Neural progenitor cell (in vitro differentiated cells): Measurements from ENCODE around the gene DNLZ. TPM values are rescaled to one million over a fixed set of nuclear protein-coding genes. Genes with fewer than 3 reads are reported as not detected.

Source experiments
- DNase-seq: peaks from one replicate; pipeline ENCODE4 v3.0.0-alpha.2; 2016; ENCODE audit warnings: low spot score
- H2AFZ ChIP-seq: fragments of 200-600 bp; sonication (generic); replicated peaks from 2 replicates; pipeline ENCODE4 v1.6.1; 2016; ENCODE audit warnings: antibody characterized with exemption
- H3F3A ChIP-seq: fragments of 200-600 bp; sonication (generic); 2 replicates; pipeline ENCODE4 v1.6.1; 2016; ENCODE audit warnings: antibody characterized with exemption, low read depth
- H3K27ac ChIP-seq: fragments of 200-600 bp; sonication (generic); 2 replicates; pipeline ENCODE4 v1.5.1; 2016; ENCODE audit warnings: mild to moderate bottlenecking
- H3K27me3 ChIP-seq: fragments of 200-600 bp; sonication (generic); 2 replicates; pipeline ENCODE4 v1.6.1; 2016; ENCODE audit warnings: mild to moderate bottlenecking, moderate library complexity
- H3K36me3 ChIP-seq: fragments of 200-600 bp; sonication (generic); 2 replicates; pipeline ENCODE4 v1.5.1; 2016
- H3K4me1 ChIP-seq: fragments of 200-600 bp; sonication (generic); 2 replicates; pipeline ENCODE4 v1.6.1; 2016; ENCODE audit warnings: mixed run types
- H3K4me2 ChIP-seq: fragments of 200-600 bp; sonication (generic); 2 replicates; pipeline ENCODE4 v1.6.1; 2016
- H3K4me3 ChIP-seq: fragments of 200-600 bp; sonication (generic); 2 replicates; pipeline ENCODE4 v1.5.1; 2016
- H3K79me2 ChIP-seq: fragments of 200-600 bp; sonication (generic); 2 replicates; pipeline ENCODE4 v1.6.1; 2016; ENCODE audit warnings: low read depth
- H3K9ac ChIP-seq: fragments of 200-600 bp; sonication (generic); 2 replicates; pipeline ENCODE4 v1.6.1; 2016
- H3K9me3 ChIP-seq: fragments of 200-600 bp; sonication (generic); 2 replicates; pipeline ENCODE4 v1.5.1; 2016; ENCODE audit warnings: low read depth
- H4K20me1 ChIP-seq: fragments of 200-600 bp; sonication (generic); 2 replicates; pipeline ENCODE4 v1.6.1; 2016; ENCODE audit warnings: low read depth
- H3K27ac Mint-ChIP-seq: 3 replicates; pipeline ENCODE4 v1.8.0; 2021; ENCODE audit warnings: mixed read lengths
- H3K27me3 Mint-ChIP-seq: 2 replicates; pipeline ENCODE4 v1.8.0; 2022; ENCODE audit warnings: low read depth, mild to moderate bottlenecking, inconsistent platforms, moderate library complexity, mixed read lengths; ENCODE audit not compliant: insufficient read depth
- H3K36me3 Mint-ChIP-seq: 3 replicates; pipeline ENCODE4 v1.8.0; 2021; ENCODE audit warnings: mixed read lengths
- H3K4me1 Mint-ChIP-seq: 3 replicates; pipeline ENCODE4 v1.8.0; 2021; ENCODE audit warnings: mixed read lengths
- H3K4me3 Mint-ChIP-seq: 3 replicates; pipeline ENCODE4 v1.8.0; 2021; ENCODE audit warnings: mild to moderate bottlenecking, moderate library complexity, mixed read lengths
- H3K9me3 Mint-ChIP-seq: 3 replicates; pipeline ENCODE4 v1.8.0; 2020; ENCODE audit warnings: mixed read lengths
- CTCF ChIP-seq: fragments of 200-600 bp; sonication (generic); IDR thresholded peaks from 2 replicates; pipeline ENCODE4 v1.5.1; 2017; ENCODE audit warnings: antibody characterized with exemption, mild to moderate bottlenecking
- EZH2 ChIP-seq: fragments of 200-600 bp; sonication (generic); IDR thresholded peaks from 2 replicates; pipeline ENCODE4 v1.6.1; 2017; ENCODE audit warnings: antibody characterized with exemption, mild to moderate bottlenecking, moderate library complexity
- EZH2phosphoT487 ChIP-seq: fragments of 200-600 bp; sonication (generic); IDR thresholded peaks from 2 replicates; pipeline ENCODE4 v1.6.1; 2017; ENCODE audit warnings: antibody characterized with exemption
- total RNA-seq: library from RNA; depleted of rRNA; stranded (reverse); fragments of >200 nt; gene quantifications from 2 replicates; pipeline ENCODE4 v1.2.3, GENCODE V29; 2015; ENCODE audit warnings: low replicate concordance

Gene DNLZ
- total RNA-seq, 1 donor from 2014 or later: 3.4 TPM

GRCh38 chr9:136327304-136327974, 36.1 kb downstream of the DNLZ start, which contains the start of gene GPSM1:
Gene GPSM1 (plus strand): TSS chr9:136327539. CDS start chr9:136327696, 157 bp downstream.
- Histone ChIP-seq H3K9ac (peak within 1 kb of the TSS; percentile 49), H3K27ac (no peak within 1 kb of the TSS), H3K4me1 (peaks cover 30% of the 10 kb centered on the region), H3K9me3 (no peaks in the 10 kb centered on the region), H3K79me2 (peaks cover 34% of the 10 kb centered on the region), H3K4me2 (peak within 1 kb of the TSS; percentile 91), H3K27me3 (no peaks in the 10 kb centered on the region), H3K4me3 (peak within 1 kb of the TSS; percentile 65), H3K36me3 (no peaks in the 10 kb centered on the region), H3F3A (peaks cover 17% of the 10 kb centered on the region), H2AFZ (no peak within 1 kb of the TSS), H4K20me1 (peaks cover 31% of the 10 kb centered on the region)
- no peak for TF ChIP-seq EZH2
- TF ChIP-seq EZH2phosphoT487: no peak
- no peak for TF ChIP-seq CTCF
- Mint-ChIP-seq H3K4me1 (peaks cover 18% of the 10 kb centered on the region), H3K4me3 (peak within 1 kb of the TSS; percentile 86), H3K9me3 (no peaks in the 10 kb centered on the region), H3K27me3 (peaks cover 7% of the 10 kb centered on the region), H3K36me3 (no peaks in the 10 kb centered on the region), H3K27ac (peak within 1 kb of the TSS; percentile 91)
- peak; percentile 66 for DNase-seq

- H3K9ac ChIP-seq: no peak overlapping the region
- peak overlapping the region; percentile 80 for H3K4me3 Mint-ChIP-seq
- H3K4me3 ChIP-seq: peak overlapping the region; percentile 65
- no peaks in the 10 kb centered on the region for H3K9me3 ChIP-seq
- peaks cover 7% of the 10 kb centered on the region for H3K27me3 Mint-ChIP-seq
- H3K4me2 ChIP-seq: peak overlapping the region; percentile 91
- no peaks in the 10 kb centered on the region for H3K36me3 ChIP-seq
- H3K27ac ChIP-seq: no peak overlapping the region
- no peaks in the 10 kb centered on the region for H3K9me3 Mint-ChIP-seq
- H3K4me1 ChIP-seq: peaks cover 30% of the 10 kb centered on the region
- H3K27ac Mint-ChIP-seq: no peak overlapping the region
- peaks cover 20% of the 10 kb centered on the region for H3K4me1 Mint-ChIP-seq
- peaks cover 17% of the 10 kb centered on the region for H3F3A ChIP-seq
- no peak for TF ChIP-seq CTCF
- TF ChIP-seq EZH2phosphoT487: no peak
- TF ChIP-seq EZH2: no peak
- no peaks in the 10 kb centered on the region for H3K27me3 ChIP-seq
- no peak for DNase-seq
- no peak overlapping the region for H2AFZ ChIP-seq
- no peaks in the 10 kb centered on the region for H3K36me3 Mint-ChIP-seq
- H3K79me2 ChIP-seq: peaks cover 34% of the 10 kb centered on the region
- H4K20me1 ChIP-seq: peaks cover 25% of the 10 kb centered on the region
Observed at GRCh38 chr9:136326761-136327303, 36.7 kb downstream of the DNLZ start.

- Mint-ChIP-seq H3K4me3 (peak overlapping the region; percentile 80), H3K9me3 (no peaks in the 10 kb centered on the region), H3K27me3 (peaks cover 7% of the 10 kb centered on the region), H3K27ac (peak overlapping the region; percentile 91), H3K36me3 (no peaks in the 10 kb centered on the region), H3K4me1 (peaks cover 20% of the 10 kb centered on the region)
- Histone ChIP-seq H3K4me1 (peaks cover 30% of the 10 kb centered on the region), H3F3A (peaks cover 17% of the 10 kb centered on the region), H3K27ac (no peak overlapping the region), H2AFZ (no peak overlapping the region), H3K36me3 (no peaks in the 10 kb centered on the region), H3K79me2 (peaks cover 34% of the 10 kb centered on the region), H3K9ac (no peak overlapping the region), H3K4me2 (peak overlapping the region; percentile 91), H3K9me3 (no peaks in the 10 kb centered on the region), H4K20me1 (peaks cover 18% of the 10 kb centered on the region), H3K27me3 (no peaks in the 10 kb centered on the region), H3K4me3 (no peak overlapping the region)
- no peak for TF ChIP-seq CTCF
- TF ChIP-seq EZH2: no peak
- TF ChIP-seq EZH2phosphoT487: no peak
- no peak for DNase-seq
Observed at GRCh38 chr9:136326061-136326760, 37.3 kb downstream of the DNLZ start.
